GM12878 (cell line): ENCODE results near the gene HMGN3. TPM values are rescaled to one million over a fixed set of nuclear protein-coding genes. Genes with fewer than 3 reads are reported as not detected.

Experiments
- KLF5 ChIP-seq: fragments of 450-650 bp; IDR thresholded peaks from 2 replicates; pipeline ENCODE4 v1.6.1; 2014; ENCODE audit warnings: mild to moderate bottlenecking; ENCODE audit not compliant: partially characterized antibody
- MLLT1 ChIP-seq: fragments of 450-650 bp; IDR thresholded peaks from 2 replicates; pipeline ENCODE4 v1.6.1; 2016; ENCODE audit warnings: mild to moderate bottlenecking
- REST ChIP-seq: IDR thresholded peaks from 2 replicates; pipeline ENCODE4 v1.6.1; 2012; ENCODE audit warnings: mild to moderate bottlenecking, low read depth, low read length
- SP1 ChIP-seq: IDR thresholded peaks from one replicate; pipeline ENCODE4 v1.6.1; 2011; ENCODE audit warnings: low read depth, low read length
- SUZ12 ChIP-seq: fragments of 200-600 bp; sonication (generic); IDR thresholded peaks from one replicate; pipeline ENCODE4 v1.6.1; 2018; ENCODE audit warnings: antibody characterized with exemption, mild to moderate bottlenecking; ENCODE audit not compliant: unreplicated experiment
- ZNF217 ChIP-seq: fragments of 450-650 bp; IDR thresholded peaks from 2 replicates; pipeline ENCODE4 v1.6.1; 2017; ENCODE audit warnings: antibody characterized with exemption, mild to moderate bottlenecking
- ZNF687 ChIP-seq: fragments of 450-650 bp; IDR thresholded peaks from 2 replicates; pipeline ENCODE4 v1.6.1; 2017; ENCODE audit warnings: mild to moderate bottlenecking, moderate library complexity
- polyA plus RNA-seq, 11 experiments: library from polyadenylated mRNA; depleted of rRNA in 4 of 11; unstranded in 6 of 11; stranded (reverse) in 5 of 11; fragments of >200 nt; fragmentation: Nextera tagmentation in 4 of 11; fragmentation: Illumina TruSeq in 1 of 11; extraction: Ambion mirVana in 4 of 11; extraction: Trizol in 1 of 11; gene quantifications; 1 replicate in 1 of 11; 2 replicates in 10 of 11; pipeline versions ENCODE4 v1.2.1 to v1.2.3, GENCODE V29; 2011 to 2016; ENCODE audit warnings: inconsistent platforms in 2 of 11, missing spikeins in 2 of 11, low read depth in 1 of 11
- total RNA-seq, 4 experiments: library from RNA; depleted of rRNA in 3 of 4; stranded (reverse); fragments of >200 nt in 3 of 4; fragmentation: Illumina TruSeq in 1 of 4; extraction: Trizol in 1 of 4; gene quantifications; 2 replicates each; pipeline versions ENCODE4 v1.2.1 to v1.2.3, GENCODE V29; 2013 to 2021

Gene HMGN3
- total and polyA plus RNA-seq, 10 of the 15 experiments (the other 5 are each of a cell fraction or from before 2014, with no cell fraction given), result 115 to 496 (median 262) TPM

- TF ChIP-seq MLLT1, result no peak
- no peak for TF ChIP-seq ZNF217
- TF ChIP-seq REST, result no peak
- no peak for TF ChIP-seq SUZ12
- no peak for TF ChIP-seq KLF5
- TF ChIP-seq ZNF687, result no peak
- TF ChIP-seq SP1, result no peak
Observed at GRCh38 chr6:79189760-79190350, 44.6 kb downstream of the HMGN3 start (continued).
